Spleen (tissue), 7 donors: ENCODE results near the gene OXCT1.

Experiments used
- POLR2AphosphoS5 ChIP-seq, 3 donors: sonication (generic); formaldehyde crosslinking; IDR thresholded peaks; one replicate each; pipeline ENCODE4 v1.5.1; 2017; ENCODE audit warnings: antibody characterized with exemption in 3 of 3
- TF ChIP-seq, protein P1 (sequence below), 11 experiments: fragments of 200-600 bp in 7 of 11; fragments of 450-650 bp in 4 of 11; sonication (generic) in 4 of 11; IDR thresholded peaks in 8 of 11; conservative IDR thresholded peaks in 3 of 11; 1 replicate in 7 of 11; 2 replicates in 4 of 11; pipeline versions ENCODE4 v1.4.0 to v1.8.0; 2016 to 2021; ENCODE audit warnings: antibody characterized with exemption in 11 of 11, inconsistent platforms in 4 of 11, mild to moderate bottlenecking in 1 of 11
- donor health status: DM: no; HTN: no; CAD: no; lungs with moderate emphysema.
- donor health status: DM: no; HTN: no; CAD: no.
- donor health status: DM: no; HTN: no; CAD: no.

DNA sequence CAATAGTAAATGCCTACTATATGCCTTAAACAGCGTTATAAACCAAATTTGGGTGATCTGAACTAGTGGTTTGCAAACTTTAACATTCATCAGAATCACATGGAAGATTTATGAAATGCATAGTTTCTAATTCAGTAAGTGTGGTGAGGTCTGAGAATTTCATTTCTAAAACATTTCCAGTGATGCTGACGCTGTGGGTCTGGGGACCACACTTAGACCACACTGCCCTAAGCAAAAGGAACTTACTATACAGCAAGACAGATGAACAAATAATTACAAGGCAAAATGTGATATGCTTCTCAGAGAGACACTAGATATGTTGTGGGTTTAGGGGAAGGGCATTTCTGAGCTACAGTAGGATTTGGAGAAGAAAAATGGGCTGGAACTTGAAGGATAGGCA is 72.6 kb downstream of the OXCT1 start:
- no peak for TF ChIP-seq POLR2AphosphoS5 (IDR thresholded peaks at IDR 0.05)
- TF ChIP-seq, protein P1, sequence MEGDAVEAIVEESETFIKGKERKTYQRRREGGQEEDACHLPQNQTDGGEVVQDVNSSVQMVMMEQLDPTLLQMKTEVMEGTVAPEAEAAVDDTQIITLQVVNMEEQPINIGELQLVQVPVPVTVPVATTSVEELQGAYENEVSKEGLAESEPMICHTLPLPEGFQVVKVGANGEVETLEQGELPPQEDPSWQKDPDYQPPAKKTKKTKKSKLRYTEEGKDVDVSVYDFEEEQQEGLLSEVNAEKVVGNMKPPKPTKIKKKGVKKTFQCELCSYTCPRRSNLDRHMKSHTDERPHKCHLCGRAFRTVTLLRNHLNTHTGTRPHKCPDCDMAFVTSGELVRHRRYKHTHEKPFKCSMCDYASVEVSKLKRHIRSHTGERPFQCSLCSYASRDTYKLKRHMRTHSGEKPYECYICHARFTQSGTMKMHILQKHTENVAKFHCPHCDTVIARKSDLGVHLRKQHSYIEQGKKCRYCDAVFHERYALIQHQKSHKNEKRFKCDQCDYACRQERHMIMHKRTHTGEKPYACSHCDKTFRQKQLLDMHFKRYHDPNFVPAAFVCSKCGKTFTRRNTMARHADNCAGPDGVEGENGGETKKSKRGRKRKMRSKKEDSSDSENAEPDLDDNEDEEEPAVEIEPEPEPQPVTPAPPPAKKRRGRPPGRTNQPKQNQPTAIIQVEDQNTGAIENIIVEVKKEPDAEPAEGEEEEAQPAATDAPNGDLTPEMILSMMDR (IDR thresholded peaks at IDR 0.05 in 8 of 11, conservative IDR thresholded peaks at IDR 0.05 in 3 of 11) = no peak
